HFF-Myc (cell line): ENCODE data around the gene BSPRY.

ENCODE experiments used
- DNase-seq: peaks from one replicate; pipeline ENCODE4 v3.0.0-alpha.2; 2011; ENCODE audit warnings: low read depth; ENCODE audit errors: extremely low read depth
- H3K4me3 ChIP-seq: replicated peaks from 2 replicates; pipeline ENCODE4 v1.5.1; 2011; ENCODE audit warnings: low read depth, mild to moderate bottlenecking, control low read depth, low read length
- CTCF ChIP-seq: IDR thresholded peaks from 2 replicates; pipeline ENCODE4 v1.5.1; 2012; ENCODE audit warnings: mild to moderate bottlenecking, low read depth, low read length, control low read depth; ENCODE audit errors: missing control alignments

Gene BSPRY

GRCh38 chr9:113391917-113392316 is 42.6 kb downstream of the BSPRY start:
- DNase-seq, result no peak
- no peak overlapping the region for H3K4me3 ChIP-seq
- no peak for TF ChIP-seq CTCF

DNA sequence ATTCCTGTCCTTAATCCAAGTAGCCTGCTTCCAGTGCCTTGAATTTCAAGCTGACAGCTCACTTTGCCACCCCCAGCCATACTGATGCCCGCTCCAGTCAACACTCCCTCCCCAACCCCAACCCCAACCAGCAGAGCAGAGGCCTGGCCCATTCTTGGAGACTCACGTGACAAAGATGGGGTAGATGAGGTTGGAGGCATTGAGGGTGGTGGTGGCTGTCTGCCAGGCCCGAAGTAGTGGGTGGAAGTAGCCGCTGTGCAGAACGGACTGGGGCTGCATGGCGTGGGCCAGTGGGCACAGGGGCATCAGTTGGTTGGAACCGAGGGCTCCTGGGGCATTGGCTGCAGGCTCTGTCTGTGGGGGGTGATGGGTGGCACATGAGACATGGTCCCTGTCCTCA is 43.9 kb downstream of the BSPRY start:
- DNase-seq, result no peak
- no peak for TF ChIP-seq CTCF
- H3K4me3 ChIP-seq, result no peak overlapping the region

DNA sequence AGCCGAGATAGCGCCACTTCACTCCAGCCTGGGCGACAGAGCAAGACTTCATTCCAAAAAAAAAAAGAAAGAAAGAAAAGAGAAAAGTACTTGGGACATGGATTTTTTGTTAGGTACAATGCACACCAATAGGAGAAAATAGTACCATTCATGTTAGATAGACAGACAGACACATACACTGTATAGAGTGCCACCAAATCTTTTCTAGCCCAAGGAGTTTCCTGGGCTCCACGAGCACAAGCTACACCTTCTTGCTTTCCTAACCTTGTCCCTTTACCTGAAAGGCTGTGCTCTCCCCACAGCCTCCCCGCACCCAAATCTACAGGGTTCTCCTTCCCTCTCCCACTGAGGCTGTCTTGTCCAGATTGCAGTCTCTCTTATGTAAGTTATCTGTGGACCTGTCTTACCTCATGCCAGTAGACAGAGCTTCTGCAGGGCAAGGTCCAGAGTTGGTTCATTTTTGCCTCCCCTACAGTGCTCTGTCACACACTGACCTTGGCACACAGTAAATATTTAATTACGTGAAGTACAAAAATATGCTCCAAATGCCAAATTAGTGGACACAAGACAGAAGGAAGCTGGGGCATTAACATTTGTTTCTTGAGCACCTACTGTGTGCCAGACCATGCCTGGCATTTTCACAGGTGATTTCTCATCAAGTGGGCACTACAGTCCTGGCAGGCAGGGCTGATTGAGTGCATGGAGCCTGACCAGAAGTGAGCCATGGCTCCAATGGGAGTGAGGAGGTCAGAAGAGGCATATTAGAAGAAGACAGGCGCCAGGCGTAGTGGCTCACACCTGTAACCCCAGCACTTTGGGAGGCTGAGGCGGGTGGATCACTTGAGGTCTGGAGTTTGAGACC is 45.9 kb downstream of the BSPRY start:
- no peak overlapping the region for H3K4me3 ChIP-seq
- no peak for DNase-seq
- TF ChIP-seq CTCF, result no peak

GRCh38 chr9:113397203-113397631 is 47.9 kb downstream of the BSPRY start:
- no peak for DNase-seq
- no peak overlapping the region for H3K4me3 ChIP-seq
- no peak for TF ChIP-seq CTCF

DNA sequence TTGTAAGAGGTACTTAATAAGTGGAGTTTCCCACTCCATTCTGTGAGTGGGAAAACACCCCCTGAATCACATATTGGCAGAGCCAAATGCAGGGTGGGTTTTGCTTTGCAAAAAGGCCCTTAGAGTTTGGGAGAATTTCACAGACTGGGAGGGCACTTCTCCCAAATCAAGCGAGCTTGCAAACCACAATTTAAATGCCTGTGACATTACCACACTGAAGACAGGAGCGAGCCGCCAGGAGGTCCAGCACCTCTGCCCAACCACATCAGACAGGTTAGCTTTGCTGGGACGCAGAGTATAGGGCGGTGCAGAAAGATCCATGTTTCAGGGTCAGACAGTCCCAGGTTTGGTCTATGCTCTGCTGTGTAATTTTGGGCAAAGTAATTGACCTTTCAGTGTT is 49.5 kb downstream of the BSPRY start:
- no peak for DNase-seq
- H3K4me3 ChIP-seq, result no peak overlapping the region
- TF ChIP-seq CTCF, result no peak

DNA sequence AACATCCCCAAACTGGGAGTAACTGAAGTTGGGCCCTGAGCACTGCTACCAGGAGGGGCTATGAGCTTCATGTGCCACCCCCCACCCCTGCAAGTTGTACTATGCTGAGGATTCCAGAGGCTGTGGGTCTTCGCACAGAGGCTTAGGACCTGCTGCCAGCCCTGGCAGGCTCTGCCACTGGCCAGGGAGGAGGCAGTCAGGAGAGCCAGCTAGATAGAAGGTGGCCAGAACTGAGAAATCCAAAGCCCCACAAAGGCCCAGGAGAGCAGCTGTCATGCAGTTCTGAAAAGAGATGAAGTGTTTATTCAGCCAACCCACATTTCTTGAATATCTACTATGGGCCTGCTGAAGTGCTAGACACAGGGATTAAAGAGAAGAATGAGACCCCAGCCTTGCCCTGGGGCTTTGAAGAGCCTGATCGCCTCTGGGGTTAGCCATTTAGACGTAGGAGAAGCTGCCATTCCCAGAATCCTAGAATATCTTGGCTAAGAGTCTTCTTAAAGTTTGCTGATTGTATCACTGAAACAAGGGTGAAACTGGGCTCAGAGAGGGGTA is 50.4 kb downstream of the BSPRY start:
- TF ChIP-seq CTCF, result no peak
- no peak for DNase-seq
- H3K4me3 ChIP-seq, result peak overlapping the region; percentile 79; the same call in 1 of the 2 replicates
